Ecto neural progenitor cell (in vitro differentiated cells): ENCODE data around the gene ANKMY1.

Experiments used
- DNase-seq: peaks from one replicate; pipeline ENCODE4 v3.0.0-alpha.2; 2018; ENCODE audit warnings: low spot score

Gene ANKMY1

GRCh38 chr2:240581811-240582210 is 24.0 kb upstream of the ANKMY1 start:
- no peak for DNase-seq

GRCh38 chr2:240579771-240580614 is 22.2 kb upstream of the ANKMY1 start:
- DNase-seq = no peak

- DNase-seq = no peak
Observed at GRCh38 chr2:240579071-240579762, 21.4 kb upstream of the ANKMY1 start.

- DNase-seq = no peak
Observed at GRCh38 chr2:240578488-240578887, 20.7 kb upstream of the ANKMY1 start.

- DNase-seq = no peak
Observed at GRCh38 chr2:240578110-240578450, 20.3 kb upstream of the ANKMY1 start.

GRCh38 chr2:240577281-240578109 is 19.7 kb upstream of the ANKMY1 start:
- DNase-seq = no peak

- DNase-seq = no peak
Observed at GRCh38 chr2:240576436-240577205, 18.8 kb upstream of the ANKMY1 start.

- DNase-seq = no peak
Observed at GRCh38 chr2:240576036-240576435, 18.2 kb upstream of the ANKMY1 start.

GRCh38 chr2:240575101-240575965 is 17.5 kb upstream of the ANKMY1 start:
- no peak for DNase-seq

- DNase-seq = no peak
Observed at GRCh38 chr2:240574386-240575100, 16.8 kb upstream of the ANKMY1 start.

GRCh38 chr2:240573516-240574385 is 16.0 kb upstream of the ANKMY1 start:
- DNase-seq = no peak

GRCh38 chr2:240573071-240573515 is 15.3 kb upstream of the ANKMY1 start:
- DNase-seq = no peak

GRCh38 chr2:240572141-240573031 is 14.6 kb upstream of the ANKMY1 start:
- DNase-seq = no peak

- no peak for DNase-seq
Observed at GRCh38 chr2:240571314-240571973, 13.7 kb upstream of the ANKMY1 start.

- no peak for DNase-seq
Observed at GRCh38 chr2:240570531-240571313, 12.9 kb upstream of the ANKMY1 start.

GRCh38 chr2:240569998-240570530 is 12.3 kb upstream of the ANKMY1 start:
- DNase-seq = no peak
